HCT116 (cell line): Measurements from ENCODE around the gene PRKCA. TPM values are rescaled to one million over a fixed set of nuclear protein-coding genes. Genes with fewer than 3 reads are reported as not detected.

ENCODE experiments used
- ATAC-seq: fragments of 200-7000 bp; cut with Tn5 transposase; 2 replicates; pipeline ENCODE4 v1.9.1; 2020; ENCODE audit warnings: mild to moderate bottlenecking, moderate library complexity
- BruUV-seq: library from RNA; stranded (reverse); fragments of 400-500 nt; replicated peaks from 2 replicates; lab custom pipeline; 2021; lab: Mats Ljungman, UMichigan
- CTCF ChIA-PET: fragments of 300-600 bp; sonication (Branson Sonifier 250); formaldehyde crosslinking; loops from one replicate; lab custom pipeline; 2021; ENCODE audit warnings: antibody characterized with exemption; lab: Charles Lee
- POLR2A ChIA-PET: fragments of 300-600, 350-600 bp; sonication (Branson Sonifier 250); formaldehyde crosslinking; loops from one replicate; lab custom pipeline; 2021; ENCODE audit warnings: antibody characterized with exemption; lab: Charles Lee
- RAD21 ChIA-PET, 2 experiments: fragments of 300-600 bp; sonication (Branson Sonifier 250); formaldehyde crosslinking; loops; one replicate each; lab custom pipeline; 2023; ENCODE audit warnings: low total read pairs in 2 of 2; ENCODE audit not compliant: uncharacterized antibody in 2 of 2, unreplicated experiment in 2 of 2, low non-redundant PET in 1 of 2; lab: Charles Lee
- DNase-seq: peaks from one replicate; pipeline ENCODE4 v3.0.0-alpha.2; 2010; ENCODE audit warnings: low read depth, low spot score
- H2AFZ ChIP-seq: fragments of 200-600 bp; shearing (Covaris generic), sonication (generic); 2 replicates; pipeline ENCODE4 v1.6.1; 2017; ENCODE audit warnings: low read depth, mixed run types, mixed read lengths, antibody characterized with exemption, low read length; ENCODE audit not compliant: poor library complexity, severe bottlenecking
- H3K27ac ChIP-seq: 2 replicates; pipeline ENCODE4 v1.5.1; 2012; ENCODE audit warnings: low read depth, low read length
- H3K27me3 ChIP-seq: fragments of 200-600 bp; sonication (generic); 2 replicates; pipeline ENCODE4 v1.6.1; 2016; ENCODE audit warnings: mixed run types, low read length, mixed read lengths; ENCODE audit not compliant: insufficient read depth
- H3K36me3 ChIP-seq, 2 experiments: fragments of 200-500 bp in 1 of 2; fragments of 200-600 bp in 1 of 2; sonication (Bioruptor generic) in 1 of 2; sonication (generic) in 1 of 2; 2 replicates each; pipeline versions ENCODE4 v1.5.1 to v1.6.1; 2014 to 2016; ENCODE audit warnings: low read length in 2 of 2, inconsistent platforms in 1 of 2, mixed read lengths in 1 of 2, mixed run types in 1 of 2; ENCODE audit not compliant: insufficient read depth in 2 of 2, control insufficient read depth in 1 of 2
- H3K4me1 ChIP-seq, 2 experiments: fragments of 200-600 bp in 1 of 2; sonication (generic) in 1 of 2; 2 replicates each; pipeline versions ENCODE4 v1.5.1 to v1.6.1; 2012 to 2017; ENCODE audit warnings: low read length in 2 of 2, inconsistent platforms in 1 of 2, mild to moderate bottlenecking in 1 of 2, mixed read lengths in 1 of 2, mixed run types in 1 of 2, moderate library complexity in 1 of 2; ENCODE audit not compliant: insufficient read depth in 2 of 2, control insufficient read depth in 1 of 2
- H3K4me2 ChIP-seq: fragments of 200-600 bp; sonication (generic); 2 replicates; pipeline ENCODE4 v1.6.1; 2017; ENCODE audit warnings: mixed run types, low read length, mixed read lengths
- H3K4me3 ChIP-seq, 2 experiments: fragments of 200-600 bp in 1 of 2; sonication (generic) in 1 of 2; replicated peaks in 1 of 2; 2 replicates each; pipeline ENCODE4 v1.5.1; 2011 to 2016; ENCODE audit warnings: low read length in 2 of 2, control low read depth in 1 of 2, low read depth in 1 of 2, mild to moderate bottlenecking in 1 of 2, mixed read lengths in 1 of 2, mixed run types in 1 of 2
- H3K79me2 ChIP-seq: fragments of 200-600 bp; sonication (generic); 2 replicates; pipeline ENCODE4 v1.6.1; 2017; ENCODE audit warnings: mild to moderate bottlenecking, mixed run types, low read length, moderate library complexity, mixed read lengths; ENCODE audit not compliant: insufficient read depth
- H3K9ac ChIP-seq: fragments of 200-600 bp; sonication (generic); 2 replicates; pipeline ENCODE4 v1.6.1; 2016; ENCODE audit warnings: low read length, mixed read lengths
- H3K9me2 ChIP-seq: fragments of 200-600 bp; sonication (generic), shearing (Covaris generic); 2 replicates; pipeline ENCODE4 v1.6.1; 2017; ENCODE audit warnings: mixed run types, mild to moderate bottlenecking, moderate library complexity; ENCODE audit not compliant: insufficient read depth
- H3K9me3 ChIP-seq, 2 experiments: fragments of 200-500 bp in 1 of 2; fragments of 200-600 bp in 1 of 2; sonication (Bioruptor generic) in 1 of 2; sonication (generic) in 1 of 2; 2 replicates each; pipeline ENCODE4 v1.6.1; 2014 to 2017; ENCODE audit warnings: low read length in 2 of 2, mixed read lengths in 2 of 2, inconsistent platforms in 1 of 2, low read depth in 1 of 2, mild to moderate bottlenecking in 1 of 2, mixed run types in 1 of 2, moderate library complexity in 1 of 2; ENCODE audit not compliant: control insufficient read depth in 1 of 2, insufficient read depth in 1 of 2
- H4K20me1 ChIP-seq: fragments of 200-600 bp; sonication (generic), shearing (Covaris generic); 2 replicates; pipeline ENCODE4 v1.6.1; 2017; ENCODE audit warnings: mixed run types, mild to moderate bottlenecking, moderate library complexity; ENCODE audit not compliant: insufficient read depth
- ATF3 ChIP-seq: IDR thresholded peaks from 2 replicates; pipeline ENCODE4 v1.6.1; 2012
- CBX3 ChIP-seq: IDR thresholded peaks from 2 replicates; pipeline ENCODE4 v1.6.1; 2012; ENCODE audit warnings: low read depth
- ELF1 ChIP-seq: IDR thresholded peaks from 2 replicates; pipeline ENCODE4 v1.6.1; 2012; ENCODE audit warnings: low read depth, borderline replicate concordance
- EZH2 ChIP-seq: fragments of 200-600 bp; sonication (generic); IDR thresholded peaks from 2 replicates; pipeline ENCODE4 v1.6.1; 2017; ENCODE audit warnings: antibody characterized with exemption, mixed run types
- EZH2phosphoT487 ChIP-seq: fragments of 200-600 bp; IDR thresholded peaks from 2 replicates; pipeline ENCODE4 v1.6.1; 2018; ENCODE audit warnings: antibody characterized with exemption, borderline replicate concordance
- FOSL1 ChIP-seq: IDR thresholded peaks from 2 replicates; pipeline ENCODE4 v1.6.1; 2012; ENCODE audit warnings: low read depth
- JUND ChIP-seq: IDR thresholded peaks from 2 replicates; pipeline ENCODE4 v1.6.1; 2012
- POLR2A ChIP-seq: IDR thresholded peaks from 2 replicates; pipeline ENCODE4 v1.7.0; 2011; ENCODE audit warnings: borderline replicate concordance; ENCODE audit not compliant: insufficient read depth, insufficient read length; ENCODE audit errors: extremely low read depth
- RAD21 ChIP-seq: IDR thresholded peaks from 2 replicates; pipeline ENCODE4 v1.6.1; 2012; ENCODE audit warnings: low read depth, mild to moderate bottlenecking
- SP1 ChIP-seq: IDR thresholded peaks from 2 replicates; pipeline ENCODE4 v1.6.1; 2012; ENCODE audit warnings: low read depth
- SRF ChIP-seq: IDR thresholded peaks from 2 replicates; pipeline ENCODE4 v1.6.1; 2012; ENCODE audit warnings: low read depth
- TCF7L2 ChIP-seq: IDR thresholded peaks from 2 replicates; pipeline ENCODE4 v1.7.0; 2011; ENCODE audit warnings: borderline replicate concordance, inconsistent platforms; ENCODE audit not compliant: insufficient read depth, insufficient read length; ENCODE audit errors: extremely low read depth
- YY1 ChIP-seq: IDR thresholded peaks from 2 replicates; pipeline ENCODE4 v1.6.1; 2011; ENCODE audit warnings: low read length, low read depth, moderate library complexity, mild to moderate bottlenecking; ENCODE audit not compliant: insufficient replicate concordance; ENCODE audit errors: extremely low read depth
- ZBTB33 ChIP-seq: IDR thresholded peaks from 2 replicates; pipeline ENCODE4 v1.6.1; 2011; ENCODE audit warnings: mild to moderate bottlenecking, low read length, moderate library complexity; ENCODE audit not compliant: insufficient replicate concordance; ENCODE audit errors: extremely low read depth
- ZNF274 ChIP-seq: fragments of 200-500 bp; sonication (Bioruptor generic); IDR thresholded peaks from 2 replicates; pipeline ENCODE4 v1.6.1; 2014; ENCODE audit warnings: mild to moderate bottlenecking, low read depth, low read length, inconsistent platforms
- intact Hi-C: fragments of 100-400 bp; cut with micrococcal nuclease; formaldehyde crosslinking; loops from 2 replicates; pipeline ENCODE4 v1.10.0; 2022
- total RNA-seq: library from RNA; stranded (reverse); gene quantifications from one replicate; pipeline ENCODE4 v1.2.1, GENCODE V29; 2021; ENCODE audit not compliant: unreplicated experiment
- TF ChIP-seq, protein P1 (sequence below): IDR thresholded peaks from 2 replicates; pipeline ENCODE4 v1.6.1; 2012

Gene PRKCA
- total RNA-seq, 1 experiment from 2014 or later, result 18.8 TPM

GRCh38 chr17:66542967-66543520 is 240.6 kb downstream of the PRKCA start:
- Histone ChIP-seq H3K4me1 (peaks cover 13 to 14% of the 10 kb centered on the region in 2 experiments), H3K9ac (no peak overlapping the region), H3K79me2 (no peaks in the 10 kb centered on the region), H3K27ac (no peak overlapping the region), H3K9me3 (peaks cover 0 to 15% of the 10 kb centered on the region in 2 experiments; a peak in 1 of 4 replicates), H3K9me2 (no peaks in the 10 kb centered on the region), H2AFZ (no peak overlapping the region), H4K20me1 (no peaks in the 10 kb centered on the region), H3K4me2 (no peak overlapping the region), H3K4me3 (no peak overlapping the region), H3K36me3 (no peaks in the 10 kb centered on the region), H3K27me3 (no peaks in the 10 kb centered on the region)
- BruUV-seq, result no TSS peak
- no peak for ATAC-seq
- no peak for DNase-seq
- RAD21 ChIA-PET, result no interaction called here
- intact Hi-C loops, result no loop called here
- POLR2A ChIA-PET, result no interaction called here
- TF ChIP-seq SP1 (no peak), JUND (no peak), CBX3 (no peak)
- CTCF ChIA-PET, result interaction anchor here (0.9 kb wide), 1 partner anchor 10 kb away, joined by 3 read pairs; no protein-coding TSS in a partner anchor

DNA sequence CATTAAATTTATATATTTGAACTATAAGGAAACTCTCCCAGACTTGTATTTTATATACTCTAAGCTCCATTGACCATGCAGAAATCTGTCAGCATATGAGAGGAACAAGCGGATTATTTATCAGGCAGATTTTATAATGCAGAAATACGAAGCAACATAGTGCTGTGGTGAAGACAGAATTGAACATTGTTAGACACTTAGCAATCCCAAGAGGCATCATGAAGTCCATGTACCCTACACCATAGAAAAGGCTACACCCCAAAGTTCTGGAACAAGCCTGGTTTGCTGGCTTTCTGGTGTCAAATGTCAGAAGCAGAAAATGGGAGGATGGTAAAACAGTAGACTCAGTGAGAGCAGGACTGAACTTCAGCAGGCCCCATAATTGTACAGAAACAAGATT is 241.1 kb downstream of the PRKCA start:
- no peak overlapping the region for H3K27ac ChIP-seq
- POLR2A ChIA-PET, result no interaction called here
- H3K36me3 ChIP-seq, result no peaks in the 10 kb centered on the region
- H3K4me3 ChIP-seq, result no peak overlapping the region
- BruUV-seq, result no TSS peak
- DNase-seq, result no peak
- no peak overlapping the region for H2AFZ ChIP-seq
- no peaks in the 10 kb centered on the region for H3K27me3 ChIP-seq
- no peak overlapping the region for H3K9ac ChIP-seq
- CTCF ChIA-PET, result interaction anchor here (0.9 kb wide), 1 partner anchor 10 kb away, joined by 3 read pairs; no protein-coding TSS in a partner anchor
- H3K4me1 ChIP-seq, result peaks cover 18 to 19% of the 10 kb centered on the region in 2 experiments
- RAD21 ChIA-PET, result no interaction called here
- H3K79me2 ChIP-seq, result no peaks in the 10 kb centered on the region
- H4K20me1 ChIP-seq, result no peaks in the 10 kb centered on the region
- no peaks in the 10 kb centered on the region for H3K9me2 ChIP-seq
- no peak overlapping the region for H3K4me2 ChIP-seq
- ATAC-seq, result no peak
- intact Hi-C loops, result no loop called here
- peaks cover 0 to 15% of the 10 kb centered on the region in 2 experiments; a peak in 1 of 4 replicates for H3K9me3 ChIP-seq
- TF ChIP-seq YY1 (no peak), ATF3 (no peak), EZH2 (no peak), ZNF274 (no peak), SRF (no peak), EZH2phosphoT487 (no peak), ZBTB33 (no peak), POLR2A (no peak), RAD21 (no peak), ELF1 (no peak), FOSL1 (no peak), TCF7L2 (no peak)
- TF ChIP-seq, protein P1, sequence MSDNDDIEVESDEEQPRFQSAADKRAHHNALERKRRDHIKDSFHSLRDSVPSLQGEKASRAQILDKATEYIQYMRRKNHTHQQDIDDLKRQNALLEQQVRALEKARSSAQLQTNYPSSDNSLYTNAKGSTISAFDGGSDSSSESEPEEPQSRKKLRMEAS, result no peak
